ENCODE results near the gene HECTD1.

DNA sequence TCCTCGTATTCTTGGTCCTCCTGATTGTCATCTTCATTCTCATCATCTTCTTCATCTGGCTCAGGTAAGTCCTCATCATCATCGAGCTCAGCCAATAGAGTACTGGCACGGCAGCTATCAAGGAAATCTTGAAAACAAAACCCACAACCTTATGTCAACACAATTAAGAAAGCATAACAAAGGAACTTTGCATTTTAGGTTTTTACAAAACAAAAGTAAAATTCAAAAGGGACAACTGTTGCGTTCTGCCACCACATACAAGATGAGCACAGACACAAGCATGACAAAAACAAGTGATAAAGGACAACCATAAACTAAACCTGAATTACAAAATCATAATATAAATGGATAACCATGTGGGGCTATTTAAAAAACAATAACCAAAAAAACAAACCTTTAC, 84.7 kb downstream of the HECTD1 start:
- TF ChIP-seq CTCF (IDR thresholded peaks at IDR 0.05) (no peak), POLR2A (IDR thresholded peaks at IDR 0.05) (no peak)

Data from testis (tissue), 2 donors.